ENCODE results near the gene GPX2.

DNA sequence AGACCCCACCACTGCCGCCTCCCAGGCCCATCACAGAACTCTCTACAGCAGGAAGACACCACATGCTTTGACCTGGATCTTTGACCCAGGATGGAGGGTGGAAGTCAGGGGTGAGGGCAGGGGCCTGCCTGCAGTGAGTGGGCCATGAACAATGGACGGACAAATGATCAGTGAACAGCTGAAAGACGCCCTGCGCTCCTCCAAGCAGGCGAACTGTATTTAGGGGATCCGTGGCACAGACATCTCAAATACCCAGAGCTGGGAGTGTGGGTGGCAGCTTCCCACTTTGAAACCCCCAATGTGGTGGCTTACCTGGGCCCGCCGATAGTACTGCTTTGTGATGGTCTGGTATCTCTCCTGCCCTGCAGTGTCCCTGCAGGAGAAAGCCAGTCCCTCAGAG lies 8.7 kb upstream of the GPX2 start:
- TF ChIP-seq, protein P1, sequence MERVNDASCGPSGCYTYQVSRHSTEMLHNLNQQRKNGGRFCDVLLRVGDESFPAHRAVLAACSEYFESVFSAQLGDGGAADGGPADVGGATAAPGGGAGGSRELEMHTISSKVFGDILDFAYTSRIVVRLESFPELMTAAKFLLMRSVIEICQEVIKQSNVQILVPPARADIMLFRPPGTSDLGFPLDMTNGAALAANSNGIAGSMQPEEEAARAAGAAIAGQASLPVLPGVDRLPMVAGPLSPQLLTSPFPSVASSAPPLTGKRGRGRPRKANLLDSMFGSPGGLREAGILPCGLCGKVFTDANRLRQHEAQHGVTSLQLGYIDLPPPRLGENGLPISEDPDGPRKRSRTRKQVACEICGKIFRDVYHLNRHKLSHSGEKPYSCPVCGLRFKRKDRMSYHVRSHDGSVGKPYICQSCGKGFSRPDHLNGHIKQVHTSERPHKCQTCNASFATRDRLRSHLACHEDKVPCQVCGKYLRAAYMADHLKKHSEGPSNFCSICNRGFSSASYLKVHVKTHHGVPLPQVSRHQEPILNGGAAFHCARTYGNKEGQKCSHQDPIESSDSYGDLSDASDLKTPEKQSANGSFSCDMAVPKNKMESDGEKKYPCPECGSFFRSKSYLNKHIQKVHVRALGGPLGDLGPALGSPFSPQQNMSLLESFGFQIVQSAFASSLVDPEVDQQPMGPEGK (tag by site-specific recombination; IDR thresholded peaks at IDR 0.05): no peak
- TF ChIP-seq ZBTB20 (tag by site-specific recombination; IDR thresholded peaks at IDR 0.05): no peak
- TF ChIP-seq, protein P2, sequence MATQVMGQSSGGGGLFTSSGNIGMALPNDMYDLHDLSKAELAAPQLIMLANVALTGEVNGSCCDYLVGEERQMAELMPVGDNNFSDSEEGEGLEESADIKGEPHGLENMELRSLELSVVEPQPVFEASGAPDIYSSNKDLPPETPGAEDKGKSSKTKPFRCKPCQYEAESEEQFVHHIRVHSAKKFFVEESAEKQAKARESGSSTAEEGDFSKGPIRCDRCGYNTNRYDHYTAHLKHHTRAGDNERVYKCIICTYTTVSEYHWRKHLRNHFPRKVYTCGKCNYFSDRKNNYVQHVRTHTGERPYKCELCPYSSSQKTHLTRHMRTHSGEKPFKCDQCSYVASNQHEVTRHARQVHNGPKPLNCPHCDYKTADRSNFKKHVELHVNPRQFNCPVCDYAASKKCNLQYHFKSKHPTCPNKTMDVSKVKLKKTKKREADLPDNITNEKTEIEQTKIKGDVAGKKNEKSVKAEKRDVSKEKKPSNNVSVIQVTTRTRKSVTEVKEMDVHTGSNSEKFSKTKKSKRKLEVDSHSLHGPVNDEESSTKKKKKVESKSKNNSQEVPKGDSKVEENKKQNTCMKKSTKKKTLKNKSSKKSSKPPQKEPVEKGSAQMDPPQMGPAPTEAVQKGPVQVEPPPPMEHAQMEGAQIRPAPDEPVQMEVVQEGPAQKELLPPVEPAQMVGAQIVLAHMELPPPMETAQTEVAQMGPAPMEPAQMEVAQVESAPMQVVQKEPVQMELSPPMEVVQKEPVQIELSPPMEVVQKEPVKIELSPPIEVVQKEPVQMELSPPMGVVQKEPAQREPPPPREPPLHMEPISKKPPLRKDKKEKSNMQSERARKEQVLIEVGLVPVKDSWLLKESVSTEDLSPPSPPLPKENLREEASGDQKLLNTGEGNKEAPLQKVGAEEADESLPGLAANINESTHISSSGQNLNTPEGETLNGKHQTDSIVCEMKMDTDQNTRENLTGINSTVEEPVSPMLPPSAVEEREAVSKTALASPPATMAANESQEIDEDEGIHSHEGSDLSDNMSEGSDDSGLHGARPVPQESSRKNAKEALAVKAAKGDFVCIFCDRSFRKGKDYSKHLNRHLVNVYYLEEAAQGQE (tag by site-specific recombination; IDR thresholded peaks at IDR 0.05): no peak

Measured in HEK293 (cell line).